HCT116 (cell line): ENCODE results near the gene STYXL1.

Experiments
- CEBPB ChIP-seq: IDR thresholded peaks from 2 replicates; pipeline ENCODE4 v1.6.1; 2012; ENCODE audit warnings: low read depth
- EZH2 ChIP-seq: fragments of 200-600 bp; sonication (generic); IDR thresholded peaks from 2 replicates; pipeline ENCODE4 v1.6.1; 2017; ENCODE audit warnings: antibody characterized with exemption, mixed run types
- EZH2phosphoT487 ChIP-seq: fragments of 200-600 bp; IDR thresholded peaks from 2 replicates; pipeline ENCODE4 v1.6.1; 2018; ENCODE audit warnings: antibody characterized with exemption, borderline replicate concordance
- POLR2A ChIP-seq: IDR thresholded peaks from 2 replicates; pipeline ENCODE4 v1.7.0; 2011; ENCODE audit warnings: borderline replicate concordance; ENCODE audit not compliant: insufficient read depth, insufficient read length; ENCODE audit errors: extremely low read depth
- POLR2AphosphoS5 ChIP-seq: IDR thresholded peaks from 2 replicates; pipeline ENCODE4 v1.6.1; 2011; ENCODE audit warnings: mild to moderate bottlenecking, low read depth, low read length, moderate library complexity
- SP1 ChIP-seq: IDR thresholded peaks from 2 replicates; pipeline ENCODE4 v1.6.1; 2012; ENCODE audit warnings: low read depth
- ZFX ChIP-seq: fragments of 450-650 bp; IDR thresholded peaks from 2 replicates; pipeline ENCODE4 v1.6.1; 2017
- TF ChIP-seq, protein P1 (sequence below), 3 experiments: fragments of 200-600 bp in 1 of 3; sonication (generic) in 1 of 3; IDR thresholded peaks in 2 of 3; conservative IDR thresholded peaks in 1 of 3; 2 replicates each; pipeline ENCODE4 v1.5.1; 2012 to 2017; ENCODE audit warnings: low read depth in 2 of 3, low read length in 2 of 3, antibody characterized with exemption in 1 of 3, borderline replicate concordance in 1 of 3, control low read depth in 1 of 3, mild to moderate bottlenecking in 1 of 3, mixed read lengths in 1 of 3, mixed run types in 1 of 3, moderate library complexity in 1 of 3; ENCODE audit not compliant: insufficient read depth in 1 of 3

DNA sequence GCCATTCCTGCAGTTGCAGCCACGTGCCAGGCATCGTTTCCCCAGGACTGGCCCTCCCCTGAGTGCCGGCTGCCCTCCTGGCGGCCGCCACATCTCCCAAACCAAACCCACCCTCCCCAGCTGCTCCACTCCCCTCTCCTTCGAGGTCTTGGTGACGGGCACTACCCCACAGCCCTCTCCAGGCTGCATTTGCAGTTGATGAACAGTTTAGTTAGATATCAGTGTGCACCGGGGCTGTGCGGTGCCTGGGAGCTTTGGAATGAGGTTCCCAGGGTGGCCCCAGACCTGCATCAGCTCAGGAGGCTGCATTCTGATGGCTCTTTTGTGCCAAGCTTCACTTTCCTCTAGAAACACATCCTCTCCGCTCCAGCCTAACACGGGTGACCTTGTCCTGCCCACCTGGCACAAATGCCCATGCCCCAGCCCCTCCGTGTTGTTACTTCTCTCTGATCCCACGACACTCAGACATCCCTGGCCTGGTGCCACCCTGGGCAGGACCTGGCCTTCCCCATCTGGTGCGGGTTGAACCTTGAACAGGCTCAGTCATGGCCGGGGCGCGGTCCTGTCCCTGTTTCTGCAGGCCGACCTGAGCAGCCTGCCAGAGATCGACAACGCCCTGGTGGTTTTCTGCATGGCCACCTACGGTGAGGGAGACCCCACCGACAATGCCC is 67.9 kb downstream of the STYXL1 start:
- TF ChIP-seq ZFX (no peak), EZH2 (no peak), SP1 (no peak), EZH2phosphoT487 (no peak), POLR2A (no peak), POLR2AphosphoS5 (no peak), CEBPB (no peak)
- TF ChIP-seq, protein P1, sequence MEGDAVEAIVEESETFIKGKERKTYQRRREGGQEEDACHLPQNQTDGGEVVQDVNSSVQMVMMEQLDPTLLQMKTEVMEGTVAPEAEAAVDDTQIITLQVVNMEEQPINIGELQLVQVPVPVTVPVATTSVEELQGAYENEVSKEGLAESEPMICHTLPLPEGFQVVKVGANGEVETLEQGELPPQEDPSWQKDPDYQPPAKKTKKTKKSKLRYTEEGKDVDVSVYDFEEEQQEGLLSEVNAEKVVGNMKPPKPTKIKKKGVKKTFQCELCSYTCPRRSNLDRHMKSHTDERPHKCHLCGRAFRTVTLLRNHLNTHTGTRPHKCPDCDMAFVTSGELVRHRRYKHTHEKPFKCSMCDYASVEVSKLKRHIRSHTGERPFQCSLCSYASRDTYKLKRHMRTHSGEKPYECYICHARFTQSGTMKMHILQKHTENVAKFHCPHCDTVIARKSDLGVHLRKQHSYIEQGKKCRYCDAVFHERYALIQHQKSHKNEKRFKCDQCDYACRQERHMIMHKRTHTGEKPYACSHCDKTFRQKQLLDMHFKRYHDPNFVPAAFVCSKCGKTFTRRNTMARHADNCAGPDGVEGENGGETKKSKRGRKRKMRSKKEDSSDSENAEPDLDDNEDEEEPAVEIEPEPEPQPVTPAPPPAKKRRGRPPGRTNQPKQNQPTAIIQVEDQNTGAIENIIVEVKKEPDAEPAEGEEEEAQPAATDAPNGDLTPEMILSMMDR (IDR thresholded peaks at IDR 0.05 in 2 of 3, conservative IDR thresholded peaks at IDR 0.05 in 1 of 3; ENCODE audit: borderline replicate concordance in 1 of 3, insufficient read depth in 1 of 3, low read depth in 2 of 3, low read length in 2 of 3): no peak
